Psoas muscle (tissue), 7 donors: ENCODE data around the gene VPS39. TPM values are rescaled to one million over a fixed set of nuclear protein-coding genes. Genes with fewer than 3 reads are reported as not detected.

ENCODE experiments used
- polyA plus RNA-seq, 3 donors: library from polyadenylated mRNA; stranded (reverse); fragments of 200-250 nt; gene quantifications; one replicate each; pipeline ENCODE4 v1.2.3, GENCODE V29; 2013
- total RNA-seq, 4 donors: library from RNA; stranded (reverse); fragmentation: NEBNext Ultra II Directional in 2 of 4; extraction: Animal tissue kit (Norgen Biotek cat#: 25700) in 2 of 4; gene quantifications; one replicate each; pipeline versions ENCODE4 v1.2.1 to v1.2.4, GENCODE V29; 2021 to 2023
- donor health status: healthy with polysubstance abuse.
- donor health status: DM: no; HTN: no; CAD: no; lungs with moderate emphysema.
- donor health status: Bipolar disorder and iron deficiency.
- donor health status: healthy.
- donor health status: DM: no; HTN: no; CAD: no.
- donor health status: DM: no; HTN: no; CAD: no.
- donor health status: DM: yes; HTN: yes; CAD: no.

Gene VPS39
- total and polyA plus RNA-seq, 7 donors: 15.2 to 47.8 (median 43.3) TPM

Other genes starting within 250 kb of the VPS39 start
- 1 to 10 TPM; 5.3 to 9.6 (median 6.3) TPM for gene EHD4, start 235.7 kb downstream of the VPS39 start, total RNA-seq
- gene EHD4, start 235.7 kb downstream of the VPS39 start, polyA plus RNA-seq: 1 to 10 TPM; 1.7 to 4.8 (median 2.2) TPM
- under 1 TPM in 3 of 4 donors, not detected in 1; 0.08 to 0.34 (median 0.24) TPM for gene PLA2G4E, start 187.3 kb downstream of the VPS39 start, total RNA-seq
- gene PLA2G4E, start 187.3 kb downstream of the VPS39 start, polyA plus RNA-seq: under 1 TPM in 2 of 3 donors, not detected in 1; 0.01 to 0.07 TPM
- not detected for gene PLA2G4D, start 113.7 kb downstream of the VPS39 start, total RNA-seq
- gene PLA2G4D, start 113.7 kb downstream of the VPS39 start, polyA plus RNA-seq: not detected
- gene PLA2G4F, start 51.7 kb downstream of the VPS39 start, total RNA-seq: 1 to 10 TPM; 1.9 to 5.3 (median 3.6) TPM
- gene PLA2G4F, start 51.7 kb downstream of the VPS39 start, polyA plus RNA-seq: under 1 TPM; 0.20 to 0.93 (median 0.86) TPM
- 10 to 100 TPM; 20.3 to 37.7 (median 24.2) TPM for gene GANC, start 64.9 kb upstream of the VPS39 start, total RNA-seq
- gene GANC, start 64.9 kb upstream of the VPS39 start, polyA plus RNA-seq: 10 to 100 TPM in 1 of 3 donors, 1 to 10 TPM in 2; 4.9 to 11.4 (median 9.9) TPM
- 10 to 100 TPM; 17.6 to 30.4 (median 26.2) TPM for gene TMEM87A, start 65.1 kb upstream of the VPS39 start, total RNA-seq
- gene TMEM87A, start 65.1 kb upstream of the VPS39 start, polyA plus RNA-seq: 10 to 100 TPM; 16.4 to 30.9 (median 22.0) TPM
- gene CAPN3, start 151.2 kb upstream of the VPS39 start, total RNA-seq: 100 to 1,000 TPM; 216 to 413 (median 266) TPM
- 100 to 1,000 TPM; 114 to 214 (median 154) TPM for gene CAPN3, start 151.2 kb upstream of the VPS39 start, polyA plus RNA-seq